ENCODE data around the gene RTKN2.

RTKN2 gene

GRCh38 chr10:62214364-62214874 lies 54.2 kb downstream of the RTKN2 start:
- TF ChIP-seq CTCF (IDR thresholded peaks at IDR 0.05; ENCODE audit: low read depth, low read length) (no peak), EZH2phosphoT487 (IDR thresholded peaks at IDR 0.05; ENCODE audit: low read depth) (no peak)
- H3K36me3 ChIP-seq (replicated peaks; ENCODE audit: low read depth, low read length), result no peaks in the 10 kb centered on the region
- no peaks in the 10 kb centered on the region for H3K9me3 ChIP-seq (ENCODE audit: insufficient read depth, low read length)
- no peaks in the 10 kb centered on the region for H4K20me1 ChIP-seq (ENCODE audit: insufficient read depth, low read length)
- no peak overlapping the region for H3K4me2 ChIP-seq (ENCODE audit: low read length)
- H3K4me3 ChIP-seq (ENCODE audit: low read length), result no peak overlapping the region
- H3K27me3 ChIP-seq (ENCODE audit: low read depth, low read length), result no peaks in the 10 kb centered on the region
- no peak overlapping the region for H2AFZ ChIP-seq (ENCODE audit: low read depth, low read length)
- no peak overlapping the region for H3K9ac ChIP-seq (ENCODE audit: low read length)
- H3K27ac ChIP-seq (ENCODE audit: low read length), result no peak overlapping the region
- H3K4me1 ChIP-seq (ENCODE audit: low read length), result peaks cover 4% of the 10 kb centered on the region
- no peaks in the 10 kb centered on the region for H3K79me2 ChIP-seq (ENCODE audit: low read length)

- Histone ChIP-seq H4K20me1 (ENCODE audit: insufficient read depth, low read length) (no peaks in the 10 kb centered on the region), H3K36me3 (replicated peaks; ENCODE audit: low read depth, low read length) (no peaks in the 10 kb centered on the region)
- TF ChIP-seq EZH2phosphoT487 (IDR thresholded peaks at IDR 0.05; ENCODE audit: low read depth), result no peak
- no peak for TF ChIP-seq CTCF (IDR thresholded peaks at IDR 0.05; ENCODE audit: low read depth, low read length)
Measured at GRCh38 chr10:62205750-62206399, 62.8 kb downstream of the RTKN2 start.

GRCh38 chr10:62199584-62199983 lies 69.1 kb downstream of the RTKN2 start:
- Histone ChIP-seq H3K9ac (ENCODE audit: low read length) (no peak overlapping the region), H2AFZ (ENCODE audit: low read depth, low read length) (no peak overlapping the region), H3K4me1 (ENCODE audit: low read length) (peaks cover 8% of the 10 kb centered on the region), H3K27ac (ENCODE audit: low read length) (no peak overlapping the region), H3K36me3 (replicated peaks; ENCODE audit: low read depth, low read length) (no peaks in the 10 kb centered on the region), H3K4me3 (ENCODE audit: low read length) (no peak overlapping the region), H3K27me3 (ENCODE audit: low read depth, low read length) (no peaks in the 10 kb centered on the region), H4K20me1 (ENCODE audit: insufficient read depth, low read length) (no peaks in the 10 kb centered on the region), H3K79me2 (ENCODE audit: low read length) (no peaks in the 10 kb centered on the region), H3K9me3 (ENCODE audit: insufficient read depth, low read length) (no peaks in the 10 kb centered on the region), H3K4me2 (ENCODE audit: low read length) (no peak overlapping the region)
- TF ChIP-seq CTCF (IDR thresholded peaks at IDR 0.05; ENCODE audit: low read depth, low read length) (no peak), EZH2phosphoT487 (IDR thresholded peaks at IDR 0.05; ENCODE audit: low read depth) (no peak)

More at GRCh38 chr10:62205750-62206399, 62.8 kb downstream of the RTKN2 start:
- Histone ChIP-seq H3K4me1 (ENCODE audit: low read length) (peaks cover 11% of the 10 kb centered on the region; the same call in 1 of the 2 replicates), H3K79me2 (ENCODE audit: low read length) (no peaks in the 10 kb centered on the region), H2AFZ (ENCODE audit: low read depth, low read length) (no peak overlapping the region), H3K4me3 (ENCODE audit: low read length) (no peak overlapping the region), H3K9me3 (ENCODE audit: insufficient read depth, low read length) (no peaks in the 10 kb centered on the region), H3K4me2 (ENCODE audit: low read length) (no peak overlapping the region), H3K27me3 (ENCODE audit: low read depth, low read length) (no peaks in the 10 kb centered on the region), H3K9ac (ENCODE audit: low read length) (no peak overlapping the region), H3K27ac (ENCODE audit: low read length) (no peak overlapping the region)

GRCh38 chr10:62196528-62196927 lies 72.1 kb downstream of the RTKN2 start:
- no peak overlapping the region for H3K4me3 ChIP-seq (ENCODE audit: low read length)
- no peaks in the 10 kb centered on the region for H3K79me2 ChIP-seq (ENCODE audit: low read length)
- H2AFZ ChIP-seq (ENCODE audit: low read depth, low read length), result no peak overlapping the region
- H4K20me1 ChIP-seq (ENCODE audit: insufficient read depth, low read length), result no peaks in the 10 kb centered on the region
- H3K9me3 ChIP-seq (ENCODE audit: insufficient read depth, low read length), result no peaks in the 10 kb centered on the region
- H3K27ac ChIP-seq (ENCODE audit: low read length), result no peak overlapping the region
- no peaks in the 10 kb centered on the region for H3K36me3 ChIP-seq (replicated peaks; ENCODE audit: low read depth, low read length)
- H3K4me2 ChIP-seq (ENCODE audit: low read length), result no peak overlapping the region
- no peak; the same call in 1 of the 2 replicates for TF ChIP-seq CTCF (IDR thresholded peaks at IDR 0.05; ENCODE audit: low read depth, low read length)
- TF ChIP-seq EZH2phosphoT487 (IDR thresholded peaks at IDR 0.05; ENCODE audit: low read depth), result no peak
- no peak overlapping the region for H3K9ac ChIP-seq (ENCODE audit: low read length)
- peaks cover 3% of the 10 kb centered on the region; the same call in 1 of the 2 replicates for H3K4me1 ChIP-seq (ENCODE audit: low read length)
- H3K27me3 ChIP-seq (ENCODE audit: low read depth, low read length), result no peaks in the 10 kb centered on the region
